Tibial nerve (tissue), 4 donors: ENCODE results near the gene DISC1.

Experiments
- EP300 ChIP-seq, 2 donors: sonication (generic); formaldehyde crosslinking; IDR thresholded peaks; one replicate each; pipeline ENCODE4 v1.6.1; 2017; ENCODE audit warnings: antibody characterized with exemption in 2 of 2, mild to moderate bottlenecking in 1 of 2
- POLR2A ChIP-seq, 2 donors: fragments of 450-650 bp; IDR thresholded peaks; one replicate each; pipeline ENCODE4 v1.6.1; 2017; ENCODE audit warnings: antibody characterized with exemption in 2 of 2, mild to moderate bottlenecking in 2 of 2, moderate library complexity in 2 of 2
- TF ChIP-seq, protein P1 (sequence below), 5 experiments: fragments of 200-600 bp in 3 of 5; fragments of 450-650 bp in 2 of 5; sonication (generic) in 3 of 5; IDR thresholded peaks; one replicate each; pipeline ENCODE4 v1.5.1; 2016 to 2019; ENCODE audit warnings: antibody characterized with exemption in 5 of 5, mild to moderate bottlenecking in 3 of 5, moderate library complexity in 2 of 5

DNA sequence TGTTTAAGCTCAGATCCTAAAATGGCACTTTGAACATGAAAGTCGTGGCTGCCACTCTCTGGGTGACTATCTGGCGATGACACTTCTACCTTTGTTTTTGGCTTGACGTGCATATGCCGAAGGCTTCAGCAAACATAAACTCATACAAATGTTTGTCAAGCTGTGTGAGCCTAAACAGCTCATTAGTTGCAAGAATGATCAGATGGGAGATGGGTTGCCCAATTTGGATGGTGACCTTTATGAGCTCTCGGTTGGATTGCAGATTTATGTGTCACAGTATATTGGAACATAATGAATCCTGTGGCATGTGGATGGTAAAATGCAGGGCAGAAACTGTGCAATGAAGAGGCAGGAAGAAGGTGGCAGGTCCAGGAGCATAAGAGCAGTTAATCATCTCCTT is 229.3 kb downstream of the DISC1 start:
- TF ChIP-seq, protein P1, sequence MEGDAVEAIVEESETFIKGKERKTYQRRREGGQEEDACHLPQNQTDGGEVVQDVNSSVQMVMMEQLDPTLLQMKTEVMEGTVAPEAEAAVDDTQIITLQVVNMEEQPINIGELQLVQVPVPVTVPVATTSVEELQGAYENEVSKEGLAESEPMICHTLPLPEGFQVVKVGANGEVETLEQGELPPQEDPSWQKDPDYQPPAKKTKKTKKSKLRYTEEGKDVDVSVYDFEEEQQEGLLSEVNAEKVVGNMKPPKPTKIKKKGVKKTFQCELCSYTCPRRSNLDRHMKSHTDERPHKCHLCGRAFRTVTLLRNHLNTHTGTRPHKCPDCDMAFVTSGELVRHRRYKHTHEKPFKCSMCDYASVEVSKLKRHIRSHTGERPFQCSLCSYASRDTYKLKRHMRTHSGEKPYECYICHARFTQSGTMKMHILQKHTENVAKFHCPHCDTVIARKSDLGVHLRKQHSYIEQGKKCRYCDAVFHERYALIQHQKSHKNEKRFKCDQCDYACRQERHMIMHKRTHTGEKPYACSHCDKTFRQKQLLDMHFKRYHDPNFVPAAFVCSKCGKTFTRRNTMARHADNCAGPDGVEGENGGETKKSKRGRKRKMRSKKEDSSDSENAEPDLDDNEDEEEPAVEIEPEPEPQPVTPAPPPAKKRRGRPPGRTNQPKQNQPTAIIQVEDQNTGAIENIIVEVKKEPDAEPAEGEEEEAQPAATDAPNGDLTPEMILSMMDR (IDR thresholded peaks at IDR 0.05): no peak
- TF ChIP-seq EP300 (IDR thresholded peaks at IDR 0.05) (no peak), POLR2A (IDR thresholded peaks at IDR 0.05) (no peak)
